Astrocyte (in vitro differentiated cells and primary cell): ENCODE measurements around the gene CSMD2. TPM values are rescaled to one million over a fixed set of nuclear protein-coding genes. Genes with fewer than 3 reads are reported as not detected.

Experiments used
- DNase-seq: peaks from one replicate; pipeline ENCODE4 v3.0.0-alpha.2; 2010; ENCODE audit warnings: low read depth
- FAIRE-seq: peaks from 2 replicates; lab custom pipeline; 2011; peaks lifted over from hg19 to GRCh38; lab: Jason Lieb, UNC
- H2AFZ ChIP-seq: 2 replicates; pipeline ENCODE4 v1.6.0; 2012; ENCODE audit warnings: low read depth, low read length, inconsistent platforms
- H3K27ac ChIP-seq: 2 replicates; pipeline ENCODE4 v1.5.1; 2011; ENCODE audit warnings: low read depth, low read length, inconsistent platforms
- H3K27me3 ChIP-seq: 2 replicates; pipeline ENCODE4 v1.6.0; 2011; ENCODE audit warnings: low read length, inconsistent platforms; ENCODE audit not compliant: insufficient read depth
- H3K36me3 ChIP-seq: 2 replicates; pipeline ENCODE4 v1.5.1; 2011; ENCODE audit warnings: low read length, inconsistent platforms; ENCODE audit not compliant: insufficient read depth
- H3K4me1 ChIP-seq: 2 replicates; pipeline ENCODE4 v1.5.1; 2011; ENCODE audit warnings: low read length, inconsistent platforms; ENCODE audit not compliant: insufficient read depth
- H3K4me2 ChIP-seq: 2 replicates; pipeline ENCODE4 v1.6.0; 2012; ENCODE audit warnings: low read length, inconsistent platforms
- H3K4me3 ChIP-seq: 2 replicates; pipeline ENCODE4 v1.5.1; 2011; ENCODE audit warnings: low read depth, mild to moderate bottlenecking, low read length, inconsistent platforms; ENCODE audit not compliant: insufficient read depth
- H3K79me2 ChIP-seq: 2 replicates; pipeline ENCODE4 v1.6.0; 2012; ENCODE audit warnings: mild to moderate bottlenecking, low read length, inconsistent platforms; ENCODE audit not compliant: insufficient read depth
- H3K9ac ChIP-seq: 2 replicates; pipeline ENCODE4 v1.6.0; 2012; ENCODE audit warnings: mild to moderate bottlenecking, low read length, inconsistent platforms
- H3K9me3 ChIP-seq: 2 replicates; pipeline ENCODE4 v1.5.1; 2012; ENCODE audit warnings: low read depth, mild to moderate bottlenecking, low read length, inconsistent platforms; ENCODE audit not compliant: insufficient read depth
- H4K20me1 ChIP-seq: 2 replicates; pipeline ENCODE4 v1.6.0; 2012; ENCODE audit warnings: low read length, inconsistent platforms; ENCODE audit not compliant: insufficient read depth
- H3K27ac Mint-ChIP-seq: one replicate; pipeline ENCODE4 v1.8.0; 2021; ENCODE audit warnings: mild to moderate bottlenecking, mixed read lengths; ENCODE audit not compliant: unreplicated experiment
- H3K27me3 Mint-ChIP-seq: one replicate; pipeline ENCODE4 v1.8.0; 2021; ENCODE audit warnings: low read depth, mixed read lengths; ENCODE audit not compliant: unreplicated experiment
- H3K36me3 Mint-ChIP-seq: one replicate; pipeline ENCODE4 v1.8.0; 2021; ENCODE audit warnings: low read depth, mixed read lengths; ENCODE audit not compliant: unreplicated experiment
- H3K4me1 Mint-ChIP-seq: one replicate; pipeline ENCODE4 v1.8.0; 2021; ENCODE audit warnings: low read depth, mixed read lengths; ENCODE audit not compliant: unreplicated experiment
- H3K4me3 Mint-ChIP-seq: one replicate; pipeline ENCODE4 v1.8.0; 2021; ENCODE audit warnings: mild to moderate bottlenecking, moderate library complexity, mixed read lengths; ENCODE audit not compliant: unreplicated experiment
- H3K9me3 Mint-ChIP-seq: one replicate; pipeline ENCODE4 v1.8.0; 2021; ENCODE audit warnings: mild to moderate bottlenecking, mixed read lengths; ENCODE audit not compliant: unreplicated experiment
- CTCF ChIP-seq: IDR thresholded peaks from 2 replicates; pipeline ENCODE4 v1.5.1; 2011; ENCODE audit warnings: low read depth, mild to moderate bottlenecking, inconsistent platforms, low read length, moderate library complexity; ENCODE audit not compliant: insufficient read depth
- EZH2 ChIP-seq: IDR thresholded peaks from 2 replicates; pipeline ENCODE4 v1.6.1; 2012; ENCODE audit warnings: mild to moderate bottlenecking, low read length, inconsistent platforms; ENCODE audit not compliant: insufficient read depth
- total RNA-seq: library from RNA; stranded (reverse); gene quantifications from 2 replicates; pipeline ENCODE4 v1.2.1, GENCODE V29; 2021

Gene CSMD2
- total RNA-seq, 1 donor from 2014 or later = 11.1 TPM

GRCh38 chr1:34165422-34165921 lies 442 bp upstream of the CSMD2 start:
- peaks cover 10% of the 10 kb centered on the region for H4K20me1 ChIP-seq
- Mint-ChIP-seq H3K9me3 (no peaks in the 10 kb centered on the region), H3K4me1 (peaks cover 8% of the 10 kb centered on the region), H3K36me3 (peaks cover 2% of the 10 kb centered on the region), H3K27me3 (peaks cover 15% of the 10 kb centered on the region), H3K27ac (peak overlapping the region; percentile 49), H3K4me3 (peak overlapping the region; percentile 81)
- H3K27ac ChIP-seq = no peak overlapping the region
- H3K36me3 ChIP-seq = no peaks in the 10 kb centered on the region
- no peak for TF ChIP-seq CTCF
- TF ChIP-seq EZH2 = no peak
- peak overlapping the region; percentile 79 for H3K9ac ChIP-seq
- no peaks in the 10 kb centered on the region for H3K9me3 ChIP-seq
- no peaks in the 10 kb centered on the region for H3K27me3 ChIP-seq
- DNase-seq (peak; percentile 29), FAIRE-seq (no peak)
- H3K4me2 ChIP-seq = peak overlapping the region; percentile 98
- H3K4me3 ChIP-seq = peak overlapping the region; percentile 73
- peaks cover 20% of the 10 kb centered on the region for H3K4me1 ChIP-seq
- H2AFZ ChIP-seq = peak overlapping the region; percentile 67
- H3K79me2 ChIP-seq = peaks cover 24% of the 10 kb centered on the region

- H3K27ac Mint-ChIP-seq = no peak overlapping the region
- peaks cover 20% of the 10 kb centered on the region for H3K4me1 ChIP-seq
Measured at GRCh38 chr1:34163792-34164731, 968 bp downstream of the CSMD2 start.

More at GRCh38 chr1:34163792-34164731, 968 bp downstream of the CSMD2 start:
- FAIRE-seq (no peak), DNase-seq (peak; percentile 10)
- Histone ChIP-seq H3K9me3 (no peaks in the 10 kb centered on the region), H3K4me2 (peak overlapping the region; percentile 98), H3K36me3 (no peaks in the 10 kb centered on the region), H3K9ac (peak overlapping the region; percentile 79), H3K27ac (peak overlapping the region; percentile 23), H2AFZ (peak overlapping the region; percentile 73), H3K4me3 (peak overlapping the region; percentile 73), H3K27me3 (no peaks in the 10 kb centered on the region), H3K79me2 (peaks cover 38% of the 10 kb centered on the region), H4K20me1 (peaks cover 24% of the 10 kb centered on the region)
- H3K36me3 Mint-ChIP-seq = peaks cover 4% of the 10 kb centered on the region
- peaks cover 3% of the 10 kb centered on the region for H3K27me3 Mint-ChIP-seq
- H3K4me3 Mint-ChIP-seq = peak overlapping the region; percentile 95
- TF ChIP-seq EZH2 (peak; percentile 41), CTCF (no peak)
- H3K4me1 Mint-ChIP-seq = peaks cover 13% of the 10 kb centered on the region
- no peaks in the 10 kb centered on the region for H3K9me3 Mint-ChIP-seq
